Naive B cell (primary cell): ENCODE data around the gene UIMC1. TPM values are rescaled to one million over a fixed set of nuclear protein-coding genes. Genes with fewer than 3 reads are reported as not detected.
A peak's percentile ranks its signal among the peaks of the same experiment; 100 is the strongest.

Source experiments
- ATAC-seq, 2 donors: fragments of 150-1000 bp; cut with Tn5 transposase; 2 replicates each; pipeline ENCODE4 v1.10.0; 2021; ENCODE audit warnings: low read depth in 2 of 2, mild to moderate bottlenecking in 2 of 2, moderate library complexity in 2 of 2
- DNase-seq: peaks from one replicate; pipeline ENCODE4 v3.0.0; 2022
- H3K27ac Mint-ChIP-seq, 6 donors: one replicate each; pipeline ENCODE4 v1.8.0; 2020 to 2022; ENCODE audit warnings: mild to moderate bottlenecking in 6 of 6, mixed read lengths in 6 of 6, moderate library complexity in 5 of 6, inconsistent platforms in 2 of 6
- H3K27me3 Mint-ChIP-seq, 3 donors: one replicate each; pipeline ENCODE4 v1.8.0; 2021 to 2022; ENCODE audit warnings: mixed read lengths in 3 of 3, mild to moderate bottlenecking in 1 of 3
- H3K36me3 Mint-ChIP-seq, 2 donors: one replicate each; pipeline ENCODE4 v1.8.0; 2020 to 2022; ENCODE audit warnings: mixed read lengths in 2 of 2, inconsistent platforms in 1 of 2, mild to moderate bottlenecking in 1 of 2
- H3K4me1 Mint-ChIP-seq, 3 donors: one replicate each; pipeline ENCODE4 v1.8.0; 2020 to 2022; ENCODE audit warnings: mixed read lengths in 3 of 3, inconsistent platforms in 1 of 3, mild to moderate bottlenecking in 1 of 3, moderate library complexity in 1 of 3
- H3K4me3 Mint-ChIP-seq, 8 donors: one replicate each; pipeline ENCODE4 v1.8.0; 2020 to 2022; ENCODE audit warnings: mild to moderate bottlenecking in 8 of 8, mixed read lengths in 8 of 8, moderate library complexity in 8 of 8, inconsistent platforms in 2 of 8
- H3K9me3 Mint-ChIP-seq, 7 donors: one replicate each; pipeline ENCODE4 v1.8.0; 2020 to 2022; ENCODE audit warnings: mixed read lengths in 7 of 7, mild to moderate bottlenecking in 5 of 7, inconsistent platforms in 2 of 7, moderate library complexity in 1 of 7
- polyA plus RNA-seq, 6 donors: library from polyadenylated mRNA; unstranded; fragments of 300-500 nt; fragmentation: Illumina TruSeq; gene quantifications; one replicate each; pipeline ENCODE4 v1.2.3, GENCODE V29; 2021; ENCODE audit warnings: low read depth in 6 of 6

Gene UIMC1
- polyA plus RNA-seq, 6 donors from 2014 or later: 25.0 to 39.1 (median 32.7) TPM

DNA sequence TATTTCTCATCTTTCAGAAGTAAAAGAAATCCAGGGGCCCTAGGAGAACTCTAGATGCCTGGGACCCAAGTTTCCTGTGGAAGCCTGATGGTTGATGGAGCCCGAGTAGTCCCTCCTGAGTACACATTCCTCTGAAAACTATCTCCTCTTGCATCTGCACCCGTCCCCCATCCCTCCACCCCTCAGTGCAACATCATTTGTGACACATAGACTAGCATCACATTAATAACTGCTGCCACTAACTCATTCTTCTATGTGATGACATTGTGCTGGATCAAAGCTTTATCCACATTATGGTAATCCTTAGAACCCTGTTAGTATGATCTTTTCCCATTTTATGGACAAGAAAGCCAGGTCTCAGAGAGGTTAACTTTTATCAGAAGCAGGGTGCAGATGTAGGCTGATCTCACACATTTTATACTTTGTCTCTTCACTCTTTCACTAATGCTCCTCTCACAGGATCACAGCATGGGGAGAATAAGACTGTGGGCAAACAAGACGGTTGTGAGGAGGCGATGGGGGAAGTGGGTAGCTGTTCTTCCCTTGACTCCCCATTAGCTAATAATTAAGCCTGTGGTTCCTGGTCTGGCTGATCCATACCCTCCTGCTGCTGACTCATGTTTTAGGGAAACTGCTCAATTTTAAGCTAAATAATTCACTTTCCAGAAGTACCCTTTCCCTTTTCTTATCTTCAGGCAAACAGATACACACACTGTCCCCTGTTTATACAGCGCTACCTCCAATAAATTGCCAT lies 103.5 kb downstream of the UIMC1 start:
- peak overlapping the region in 5 of 6 donors; percentile 1 to 69 (median 47) for H3K27ac Mint-ChIP-seq
- DNase-seq (no peak), ATAC-seq (no peak)
- H3K4me3 Mint-ChIP-seq: peak overlapping the region in 1 of 8 donors; percentile 26
- H3K27me3 Mint-ChIP-seq: no peaks in the 10 kb centered on the region
- H3K4me1 Mint-ChIP-seq: peaks cover 11 to 18% (median 13%) of the 10 kb centered on the region in 3 donors
- H3K9me3 Mint-ChIP-seq: no peaks in the 10 kb centered on the region
- H3K36me3 Mint-ChIP-seq: peaks cover 28 to 34% of the 10 kb centered on the region in 2 donors

DNA sequence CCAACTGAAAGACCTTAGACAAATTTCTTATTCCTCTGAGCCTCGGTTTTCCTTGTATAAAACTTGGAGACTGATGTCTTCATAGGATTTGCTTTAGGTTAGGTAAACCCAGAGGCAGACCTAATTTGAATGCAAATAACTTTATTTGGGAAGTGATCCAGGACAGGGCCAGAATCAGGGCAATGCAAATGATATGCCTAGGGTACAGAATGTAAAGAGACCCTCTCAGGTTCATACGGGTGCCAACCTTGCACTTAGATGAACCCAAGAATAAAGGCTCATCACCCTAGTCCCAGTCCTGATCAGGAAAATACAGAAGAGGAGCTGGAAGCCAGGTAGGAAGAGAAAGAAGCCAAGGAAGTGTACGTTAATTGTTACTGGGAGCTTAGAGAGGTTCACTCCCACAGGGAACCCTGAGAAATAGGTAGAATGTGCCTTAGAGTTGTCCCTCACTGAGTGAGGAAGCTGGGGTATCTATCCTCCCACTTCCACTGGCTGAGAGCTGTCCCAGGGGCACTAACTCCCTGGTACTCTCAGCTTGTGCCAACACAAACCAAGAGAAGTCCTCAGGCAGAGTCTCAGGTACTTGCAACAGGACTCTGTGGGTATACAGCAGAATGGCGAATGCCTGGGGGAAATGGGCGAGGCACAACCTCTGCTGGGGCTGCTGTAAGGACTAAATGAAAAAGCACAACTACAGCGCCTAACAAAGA lies 104.3 kb downstream of the UIMC1 start:
- H3K36me3 Mint-ChIP-seq: peaks cover 20 to 25% of the 10 kb centered on the region in 2 donors
- H3K27ac Mint-ChIP-seq: peak overlapping the region in 4 of 6 donors; percentile 50 to 83 (median 67)
- peaks cover 0 to 6% (median 0%) of the 10 kb centered on the region in 3 donors for H3K27me3 Mint-ChIP-seq
- DNase-seq (no peak), ATAC-seq (no peak)
- peaks cover 11 to 18% (median 13%) of the 10 kb centered on the region in 3 donors for H3K4me1 Mint-ChIP-seq
- no peaks in the 10 kb centered on the region for H3K9me3 Mint-ChIP-seq
- no peak overlapping the region for H3K4me3 Mint-ChIP-seq

DNA sequence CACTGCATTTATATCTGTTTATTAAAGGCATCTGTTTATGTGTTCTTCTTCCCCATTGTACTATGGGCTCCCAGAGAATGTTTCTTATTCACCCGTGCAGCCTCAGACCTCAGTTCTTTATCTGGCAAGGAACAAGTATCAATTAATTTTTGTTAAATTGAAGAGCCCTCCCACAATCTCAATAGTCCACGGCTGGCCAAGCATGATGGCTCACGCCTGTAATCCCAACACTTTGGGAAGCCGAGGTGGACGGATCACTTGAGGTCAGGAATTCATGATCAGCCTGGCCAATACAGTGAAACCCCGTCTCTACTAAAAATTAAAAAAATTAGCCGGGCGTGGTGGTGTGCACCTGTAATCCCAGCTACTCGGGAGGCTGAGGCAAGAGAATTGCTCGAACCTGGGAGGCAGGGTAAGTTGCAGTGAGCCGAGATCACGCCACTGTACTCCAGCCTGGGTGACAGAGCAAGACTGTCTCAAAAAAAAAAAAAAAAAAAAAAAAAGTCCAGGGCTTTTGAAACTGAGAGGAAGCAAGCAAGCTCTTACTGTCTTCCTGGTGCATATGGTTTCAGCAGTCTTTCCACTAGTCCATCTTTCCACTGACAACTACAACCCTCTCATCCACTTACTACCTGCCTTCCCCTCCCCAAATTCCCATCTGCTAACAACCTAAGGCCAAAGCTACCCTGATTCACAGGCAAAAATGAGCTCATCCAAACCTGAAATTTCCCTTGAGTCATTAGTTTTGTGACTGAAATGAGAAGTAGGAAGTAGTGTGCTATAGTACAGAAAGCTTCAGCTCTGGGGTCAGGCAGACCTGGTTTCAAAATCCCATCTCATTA lies 105.1 kb downstream of the UIMC1 start:
- peaks cover 11 to 18% (median 13%) of the 10 kb centered on the region in 3 donors for H3K4me1 Mint-ChIP-seq
- H3K27me3 Mint-ChIP-seq: peaks cover 0 to 7% (median 0%) of the 10 kb centered on the region in 3 donors
- ATAC-seq (no peak), DNase-seq (no peak)
- peak overlapping the region in 1 of 8 donors; percentile 13 for H3K4me3 Mint-ChIP-seq
- no peaks in the 10 kb centered on the region for H3K9me3 Mint-ChIP-seq
- H3K36me3 Mint-ChIP-seq: peaks cover 16 to 23% of the 10 kb centered on the region in 2 donors
- H3K27ac Mint-ChIP-seq: peak overlapping the region; percentile 5 to 93 (median 78)

DNA sequence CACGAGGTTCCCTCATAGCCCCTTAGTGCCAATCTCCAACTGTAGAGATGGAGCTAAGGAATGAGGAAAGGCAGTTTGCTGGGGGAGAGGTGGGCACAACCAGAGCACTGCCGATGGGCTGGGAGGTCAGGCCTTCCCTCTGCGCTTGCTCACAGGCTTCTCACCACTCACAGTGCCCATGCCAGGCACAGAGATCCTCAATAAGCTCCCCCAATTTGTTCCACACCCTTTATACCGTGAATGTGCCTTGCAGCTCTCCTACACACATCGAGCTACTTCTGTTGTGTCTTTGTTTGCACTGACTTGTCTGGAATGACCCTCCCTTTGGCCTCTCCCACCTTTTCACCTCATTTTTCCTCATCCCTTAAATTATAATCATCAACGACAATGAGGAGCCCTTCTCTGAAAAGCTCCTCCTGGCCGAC lies 105.8 kb downstream of the UIMC1 start:
- H3K27me3 Mint-ChIP-seq: peaks cover 0 to 7% (median 0%) of the 10 kb centered on the region in 3 donors
- H3K27ac Mint-ChIP-seq: peak overlapping the region; percentile 6 to 91 (median 26)
- no peak for DNase-seq
- H3K4me3 Mint-ChIP-seq: no peak overlapping the region
- no peaks in the 10 kb centered on the region for H3K9me3 Mint-ChIP-seq
- ATAC-seq: no peak
- H3K36me3 Mint-ChIP-seq: peaks cover 16 to 20% of the 10 kb centered on the region in 2 donors
- H3K4me1 Mint-ChIP-seq: peaks cover 11 to 18% (median 13%) of the 10 kb centered on the region in 3 donors

DNA sequence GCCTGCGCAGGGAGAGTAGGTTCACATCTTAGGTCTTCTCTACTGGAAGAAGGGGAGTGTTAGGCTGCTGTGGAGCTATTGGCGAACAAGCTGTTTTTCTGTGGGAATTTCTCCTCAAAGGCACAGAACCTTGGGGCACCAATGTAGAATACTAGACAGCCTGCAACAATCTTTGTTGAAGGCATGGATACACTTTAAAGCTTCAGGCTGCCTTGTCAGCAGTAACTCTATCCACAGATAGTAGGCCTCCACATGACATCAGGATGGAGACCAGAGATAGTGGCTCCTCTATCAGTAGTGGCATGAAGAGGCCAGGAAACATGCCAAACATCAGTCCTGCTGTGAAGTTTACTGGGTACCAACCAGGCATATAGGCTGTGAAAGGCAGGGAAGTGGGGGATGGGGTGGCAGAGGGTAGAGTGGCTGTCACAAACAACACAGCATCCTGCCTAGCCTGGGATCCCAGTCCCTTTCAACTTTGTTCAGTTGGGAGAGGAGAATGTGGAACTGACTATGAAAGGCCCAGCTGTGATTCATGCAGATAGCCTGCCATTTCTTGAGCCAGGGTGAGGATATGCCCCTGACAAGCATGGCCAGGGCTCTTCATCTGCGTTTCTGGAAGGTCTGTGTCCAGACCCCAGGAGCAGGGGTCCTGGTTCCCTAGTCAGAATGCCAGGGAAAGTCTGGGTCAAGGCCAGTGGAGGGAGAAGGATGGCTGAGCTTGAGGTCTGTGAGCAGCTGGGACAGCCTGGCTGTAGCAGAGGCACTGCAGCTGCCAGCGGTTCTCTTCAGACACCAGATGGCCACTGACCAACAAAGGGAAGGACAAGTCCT lies 106.4 kb downstream of the UIMC1 start:
- H3K4me3 Mint-ChIP-seq: no peak overlapping the region
- ATAC-seq (no peak), DNase-seq (no peak)
- no peaks in the 10 kb centered on the region for H3K9me3 Mint-ChIP-seq
- H3K27ac Mint-ChIP-seq: peak overlapping the region in 2 of 6 donors; percentile 67 to 89
- peaks cover 0 to 7% (median 0%) of the 10 kb centered on the region in 3 donors for H3K27me3 Mint-ChIP-seq
- peaks cover 10 to 14% of the 10 kb centered on the region in 2 donors for H3K36me3 Mint-ChIP-seq
- H3K4me1 Mint-ChIP-seq: peaks cover 11 to 18% (median 13%) of the 10 kb centered on the region in 3 donors

DNA sequence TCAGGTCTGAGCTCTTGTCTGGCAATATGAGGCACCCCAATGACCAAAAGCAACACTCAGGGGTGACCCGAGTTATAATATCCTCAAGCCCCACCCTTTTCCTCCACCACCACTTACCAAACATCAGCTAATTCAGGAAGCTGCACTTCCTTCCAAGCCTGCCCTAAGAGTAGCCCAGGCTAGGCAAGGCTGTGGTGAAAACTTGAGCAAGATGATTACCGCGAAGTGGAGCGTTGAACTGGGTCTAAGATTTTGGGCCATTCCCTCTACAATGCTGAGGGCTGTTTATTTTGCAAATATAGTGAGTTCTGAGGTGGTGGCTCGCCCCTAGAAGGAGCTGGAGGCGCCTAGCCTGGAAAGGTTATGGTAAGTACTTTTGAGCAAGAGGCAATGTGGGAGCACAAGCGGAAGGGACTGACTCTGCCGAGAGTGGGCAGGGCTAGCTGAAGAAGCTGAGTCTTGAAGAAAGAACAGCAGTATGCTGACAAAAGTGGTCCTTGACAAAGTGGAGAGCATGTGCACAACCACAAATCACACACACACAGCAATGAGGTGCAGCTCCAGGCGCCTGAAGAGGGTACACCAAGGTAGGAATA lies 107.2 kb downstream of the UIMC1 start, which contains the start of gene HK3:
TSS of gene HK3 (minus strand) at position 51 of the 596 bp plus-strand sequence. CDS start 3,187 bp downstream, outside the sequence.
- H3K27me3 Mint-ChIP-seq: peaks cover 0 to 7% (median 0%) of the 10 kb centered on the region in 3 donors
- peak within 1 kb of the TSS in 4 of 6 donors; percentile 46 to 91 (median 78) for H3K27ac Mint-ChIP-seq
- peaks cover 6 to 7% of the 10 kb centered on the region in 2 donors for H3K36me3 Mint-ChIP-seq
- no peaks in the 10 kb centered on the region for H3K9me3 Mint-ChIP-seq
- peak within 1 kb of the TSS in 1 of 8 donors; percentile 27 for H3K4me3 Mint-ChIP-seq
- H3K4me1 Mint-ChIP-seq: peaks cover 11 to 18% (median 13%) of the 10 kb centered on the region in 3 donors
- ATAC-seq: peak in 1 of 2 donors; percentile 21
- DNase-seq: no peak

DNA sequence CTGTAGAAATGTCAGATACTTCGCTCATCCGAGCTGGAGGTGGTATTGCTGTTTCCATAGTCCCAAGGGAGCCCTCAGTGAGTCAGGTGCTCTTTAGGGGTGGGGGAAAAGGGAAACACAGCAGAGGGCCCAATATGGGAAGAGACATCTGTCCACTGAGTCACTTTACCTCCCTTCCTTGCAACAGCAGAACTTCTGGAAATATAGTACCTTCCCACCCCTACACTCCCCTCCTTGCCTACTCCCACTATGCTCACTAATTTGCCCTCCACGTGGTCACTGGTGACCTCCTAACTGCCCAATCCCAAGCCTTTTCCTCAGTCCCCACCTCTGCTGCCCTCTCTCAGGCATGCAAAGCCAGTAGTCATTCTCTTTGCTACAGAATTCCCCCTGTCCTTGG lies 109.3 kb downstream of the UIMC1 start:
- DNase-seq: no peak
- Mint-ChIP-seq H3K27ac (peak overlapping the region in 1 of 6 donors; percentile 77), H3K36me3 (no peaks in the 10 kb centered on the region), H3K4me3 (peak overlapping the region in 1 of 8 donors; percentile 80), H3K4me1 (peaks cover 11 to 18% (median 13%) of the 10 kb centered on the region in 3 donors), H3K27me3 (peaks cover 2 to 8% (median 5%) of the 10 kb centered on the region in 3 donors), H3K9me3 (no peaks in the 10 kb centered on the region)
- no peak for ATAC-seq

DNA sequence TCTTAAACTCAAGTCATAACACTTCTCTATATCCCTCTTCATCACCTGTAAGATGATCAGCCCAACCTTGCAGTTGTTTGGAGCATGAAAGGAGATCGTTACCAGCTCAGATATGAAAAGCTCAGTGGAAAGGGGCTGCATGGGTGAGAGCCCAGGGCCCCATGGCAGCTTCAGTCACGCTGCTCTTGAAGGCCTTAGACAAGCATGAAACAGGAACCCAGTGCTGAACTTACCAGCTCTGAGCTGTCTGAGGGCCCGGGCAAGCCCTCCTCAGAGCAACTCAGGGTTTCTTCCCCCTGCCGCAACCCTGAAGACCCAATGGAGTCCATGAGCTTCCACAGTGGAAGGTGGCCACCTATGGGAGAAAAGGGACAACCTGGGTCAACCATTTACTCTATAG lies 110.7 kb downstream of the UIMC1 start:
- H3K36me3 Mint-ChIP-seq: no peaks in the 10 kb centered on the region

DNA sequence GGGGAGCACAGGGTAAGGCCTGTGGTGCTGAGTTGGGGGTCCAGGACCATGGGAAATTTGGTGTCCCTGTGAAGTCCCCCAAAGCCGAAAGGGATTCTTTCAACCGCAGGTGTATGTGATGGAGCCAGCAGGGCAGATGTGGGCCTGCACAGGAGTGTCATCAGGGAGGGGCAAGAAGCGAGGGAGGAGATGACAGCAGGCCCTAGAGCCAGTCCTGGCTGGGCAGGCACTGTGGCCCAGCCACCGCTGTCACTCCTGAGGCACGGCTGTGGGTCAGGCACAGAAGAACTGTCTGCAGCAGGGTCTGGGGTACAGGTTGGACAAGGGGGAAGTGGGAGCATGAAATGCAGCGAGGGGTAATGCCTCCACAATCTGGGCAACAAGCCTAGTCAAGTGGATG lies 112.3 kb downstream of the UIMC1 start:
- Mint-ChIP-seq H3K4me3 (no peak overlapping the region), H3K9me3 (no peaks in the 10 kb centered on the region), H3K4me1 (peaks cover 6 to 8% (median 6%) of the 10 kb centered on the region in 3 donors), H3K27me3 (peaks cover 8 to 29% (median 21%) of the 10 kb centered on the region in 3 donors), H3K27ac (no peak overlapping the region), H3K36me3 (no peaks in the 10 kb centered on the region)
- ATAC-seq (no peak), DNase-seq (no peak)

More for the DNA sequence above, 110.7 kb downstream of the UIMC1 start:
- Mint-ChIP-seq H3K27me3 (peaks cover 5 to 21% (median 14%) of the 10 kb centered on the region in 3 donors), H3K27ac (no peak overlapping the region), H3K4me1 (peaks cover 11 to 13% (median 12%) of the 10 kb centered on the region in 3 donors), H3K9me3 (no peaks in the 10 kb centered on the region), H3K4me3 (no peak overlapping the region)
- ATAC-seq (no peak), DNase-seq (no peak)

DNA sequence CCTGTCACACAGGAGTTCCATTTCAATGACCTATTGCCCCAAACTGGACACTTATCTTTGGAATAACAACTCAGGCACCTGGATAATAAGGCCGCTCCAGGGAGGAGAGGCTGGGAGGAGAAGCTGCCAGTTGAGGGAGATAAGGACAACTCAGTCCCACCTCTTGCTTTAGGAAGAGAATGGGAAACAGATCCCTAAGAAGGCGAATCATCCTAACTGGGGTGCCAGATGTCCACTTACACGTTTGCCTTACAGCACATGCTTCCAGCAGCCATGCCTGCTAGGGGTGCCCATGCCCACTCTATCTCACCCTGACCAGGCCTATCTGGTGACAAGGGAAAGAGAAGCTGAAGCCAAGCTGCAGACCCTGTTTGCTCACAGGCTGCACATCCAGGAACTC lies 113.9 kb downstream of the UIMC1 start:
- Mint-ChIP-seq H3K9me3 (no peaks in the 10 kb centered on the region), H3K4me3 (no peak overlapping the region), H3K27ac (no peak overlapping the region), H3K36me3 (no peaks in the 10 kb centered on the region), H3K27me3 (peaks cover 8 to 27% (median 21%) of the 10 kb centered on the region in 3 donors), H3K4me1 (no peaks in the 10 kb centered on the region)
- no peak for ATAC-seq
- no peak for DNase-seq

DNA sequence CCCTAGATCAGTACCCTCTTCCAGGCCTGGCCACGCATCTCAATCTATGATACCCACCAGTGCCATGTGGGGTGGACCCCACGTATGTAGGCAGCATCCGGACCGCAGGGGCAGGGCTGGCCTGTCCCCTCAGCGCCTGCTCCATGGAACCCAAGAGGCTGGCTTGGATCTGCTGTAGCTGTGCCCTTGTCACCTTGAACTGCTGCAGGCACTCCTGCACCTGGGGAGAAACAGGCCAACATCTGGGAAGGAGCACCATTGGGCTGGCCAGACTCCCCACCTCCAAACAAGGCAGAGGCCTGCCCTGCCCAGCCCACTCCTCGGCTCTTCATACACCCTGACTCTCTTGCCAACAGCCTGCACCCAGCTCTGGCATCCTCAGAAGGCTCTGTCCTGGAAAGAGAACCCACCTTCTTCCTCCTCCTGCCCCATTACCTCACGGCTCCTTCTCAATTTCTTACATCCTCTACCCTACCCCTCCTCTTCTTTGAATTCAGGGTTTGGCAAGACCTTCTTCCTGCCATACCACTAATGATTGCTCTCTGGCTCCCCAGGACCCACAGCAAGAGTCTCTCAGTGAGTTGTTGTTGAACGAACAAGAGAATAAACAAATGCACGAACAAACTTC lies 115.1 kb downstream of the UIMC1 start:
- no peak for ATAC-seq
- H3K4me1 Mint-ChIP-seq: no peaks in the 10 kb centered on the region
- peak overlapping the region in 1 of 6 donors; percentile 59 for H3K27ac Mint-ChIP-seq
- no peaks in the 10 kb centered on the region for H3K36me3 Mint-ChIP-seq
- H3K4me3 Mint-ChIP-seq: no peak overlapping the region
- H3K27me3 Mint-ChIP-seq: peaks cover 8 to 22% (median 21%) of the 10 kb centered on the region in 3 donors
- DNase-seq: no peak
- H3K9me3 Mint-ChIP-seq: no peaks in the 10 kb centered on the region
